Measurements from ENCODE around the gene TAS2R7. TPM values are rescaled to one million over a fixed set of nuclear protein-coding genes. Genes with fewer than 3 reads are reported as not detected.
"Not testable (repeated sequence)": the region's sequence is repeated elsewhere in the genome, so short reads cannot be mapped to it uniquely, and the experiment has no call there.

Gene TAS2R7
- total RNA-seq, 4 donors from 2014 or later, result not detected

DNA sequence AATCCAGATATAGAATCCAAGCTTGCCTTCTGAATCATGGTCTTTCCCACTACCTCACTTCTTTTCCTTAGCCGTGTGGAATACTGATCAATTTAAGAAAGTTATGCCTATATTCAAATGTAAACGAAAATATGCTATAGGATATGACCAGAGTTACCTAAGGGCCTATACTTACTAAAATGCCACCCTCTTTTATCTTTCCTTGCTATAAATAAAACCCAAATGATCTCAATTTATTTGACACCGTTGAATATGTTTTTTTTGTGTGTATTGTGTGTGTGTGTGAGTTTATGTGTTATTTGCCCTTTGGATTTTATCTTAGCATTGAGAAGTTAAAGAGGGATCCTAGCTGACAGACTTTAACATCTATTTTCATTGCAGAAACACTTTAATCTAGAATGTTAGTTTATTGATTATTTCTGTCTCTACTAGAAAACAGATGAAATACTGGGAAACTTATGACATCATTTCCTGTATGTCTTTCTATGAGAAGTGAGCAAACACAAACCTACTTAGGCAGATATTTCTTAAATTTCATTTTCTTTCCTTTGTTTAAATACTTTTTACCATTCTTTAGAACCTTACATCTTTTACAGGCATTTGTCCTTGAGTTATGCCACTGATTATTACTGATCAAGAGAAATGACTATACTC is 9.6 kb upstream of the TAS2R7 start:
- intact Hi-C loops (cut with DNase I), result no loop called here
- no peak overlapping the region for H3K4me3 ChIP-seq
- no peaks in the 10 kb centered on the region for H3K27me3 ChIP-seq
- H3K9me3 ChIP-seq, result no peaks in the 10 kb centered on the region
- TF ChIP-seq EP300 (IDR thresholded peaks at IDR 0.05), result no peak
- no peak for TF ChIP-seq POLR2AphosphoS5 (IDR thresholded peaks at IDR 0.05)
- no peak for TF ChIP-seq POLR2A (IDR thresholded peaks at IDR 0.05; ENCODE audit: low read depth)
- TF ChIP-seq, protein P1, sequence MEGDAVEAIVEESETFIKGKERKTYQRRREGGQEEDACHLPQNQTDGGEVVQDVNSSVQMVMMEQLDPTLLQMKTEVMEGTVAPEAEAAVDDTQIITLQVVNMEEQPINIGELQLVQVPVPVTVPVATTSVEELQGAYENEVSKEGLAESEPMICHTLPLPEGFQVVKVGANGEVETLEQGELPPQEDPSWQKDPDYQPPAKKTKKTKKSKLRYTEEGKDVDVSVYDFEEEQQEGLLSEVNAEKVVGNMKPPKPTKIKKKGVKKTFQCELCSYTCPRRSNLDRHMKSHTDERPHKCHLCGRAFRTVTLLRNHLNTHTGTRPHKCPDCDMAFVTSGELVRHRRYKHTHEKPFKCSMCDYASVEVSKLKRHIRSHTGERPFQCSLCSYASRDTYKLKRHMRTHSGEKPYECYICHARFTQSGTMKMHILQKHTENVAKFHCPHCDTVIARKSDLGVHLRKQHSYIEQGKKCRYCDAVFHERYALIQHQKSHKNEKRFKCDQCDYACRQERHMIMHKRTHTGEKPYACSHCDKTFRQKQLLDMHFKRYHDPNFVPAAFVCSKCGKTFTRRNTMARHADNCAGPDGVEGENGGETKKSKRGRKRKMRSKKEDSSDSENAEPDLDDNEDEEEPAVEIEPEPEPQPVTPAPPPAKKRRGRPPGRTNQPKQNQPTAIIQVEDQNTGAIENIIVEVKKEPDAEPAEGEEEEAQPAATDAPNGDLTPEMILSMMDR (IDR thresholded peaks at IDR 0.05), result no peak
- no peaks in the 10 kb centered on the region for H3K4me1 ChIP-seq
- no peak for DNase-seq (ENCODE audit: extremely low spot score)
- H3K27ac ChIP-seq (replicated peaks in 1 of 4), result no peak overlapping the region
- no peaks in the 10 kb centered on the region for H3K36me3 ChIP-seq
- WGBS, result 85% methylated on average over 3 of the region's 3 CpGs

DNA sequence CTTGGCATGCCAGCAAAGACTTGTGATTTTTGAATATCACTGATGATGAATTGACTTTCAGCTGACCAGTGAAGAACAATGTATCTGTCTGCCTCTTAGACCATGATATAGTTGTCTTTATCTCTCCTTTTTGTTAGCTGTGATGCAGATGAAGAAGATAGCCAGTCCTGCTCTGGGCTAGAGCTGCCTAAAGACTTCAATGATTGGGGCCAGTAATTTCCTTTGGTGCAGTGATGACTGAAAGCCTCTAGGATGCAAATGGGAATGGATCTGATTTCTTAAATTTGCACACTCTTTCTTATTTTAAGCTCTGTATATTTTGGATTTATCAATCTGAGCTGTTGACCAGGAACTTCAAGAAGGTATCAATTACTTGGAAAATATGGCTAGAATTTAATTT is 7.6 kb upstream of the TAS2R7 start, which contains the start of gene TAS2R9:
TAS2R9 (minus strand) TSS at position 101 of the 400 bp plus-strand sequence; CDS start at position 8, 93 bp downstream.
- Histone ChIP-seq H3K4me3 (no peak within 1 kb of the TSS), H3K9me3 (no peaks in the 10 kb centered on the region), H3K27me3 (no peaks in the 10 kb centered on the region), H3K27ac (replicated peaks in 1 of 4) (no peak within 1 kb of the TSS), H3K4me1 (no peaks in the 10 kb centered on the region), H3K36me3 (no peaks in the 10 kb centered on the region)
- no peak for DNase-seq (ENCODE audit: extremely low spot score)
- no peak for TF ChIP-seq POLR2AphosphoS5 (IDR thresholded peaks at IDR 0.05)
- intact Hi-C loops (cut with DNase I), result no loop called here

GRCh38 chr12:10807186-10807585 is 4.8 kb upstream of the TAS2R7 start, which contains the start of gene TAS2R8:
TAS2R8 (minus strand) TSS chr12:10807286; CDS start chr12:10806980, 306 bp downstream.
- WGBS, result 72% methylated on average over 1 of the region's 1 CpG
- intact Hi-C loops (cut with DNase I), result no loop called here

DNA sequence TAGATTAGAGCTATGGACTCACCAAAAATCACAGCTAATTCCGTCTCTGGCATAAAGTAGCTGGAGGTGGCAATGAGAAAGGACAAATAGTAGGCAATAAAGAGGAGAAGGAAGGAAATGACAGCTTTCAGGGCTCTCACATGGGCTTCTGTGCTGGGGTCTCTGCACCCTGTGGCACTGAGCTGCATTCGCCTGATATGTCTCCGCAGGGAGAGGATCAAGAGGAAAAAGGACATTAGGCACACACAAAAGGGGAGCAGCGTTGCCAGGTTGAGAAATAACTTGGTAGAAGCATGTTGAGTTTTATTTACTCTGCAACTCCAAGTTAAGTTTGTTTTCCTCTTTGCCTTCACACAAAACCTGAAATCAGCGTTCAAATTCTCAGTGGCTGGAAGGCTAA is 686 bp downstream of the TAS2R7 start:
- Histone ChIP-seq H3K9me3 (no peaks in the 10 kb centered on the region), H3K27ac (replicated peaks in 1 of 4) (no peak overlapping the region), H3K4me1 (no peaks in the 10 kb centered on the region), H3K27me3 (peaks cover 0 to 3% (median 0%) of the 10 kb centered on the region in 4 donors), H3K36me3 (no peaks in the 10 kb centered on the region), H3K4me3 (no peak overlapping the region)
- intact Hi-C loops (cut with DNase I), result no loop called here
- TF ChIP-seq, protein P1 (IDR thresholded peaks at IDR 0.05), result no peak
- TF ChIP-seq POLR2A (IDR thresholded peaks at IDR 0.05; ENCODE audit: low read depth) (no peak), POLR2AphosphoS5 (IDR thresholded peaks at IDR 0.05) (no peak), EP300 (IDR thresholded peaks at IDR 0.05) (no peak)
- DNase-seq (ENCODE audit: extremely low spot score), result no peak
- WGBS, result 69% methylated on average over 5 of the region's 5 CpGs

More at GRCh38 chr12:10807186-10807585, 4.8 kb upstream of the TAS2R7 start, which contains the start of gene TAS2R8:
- DNase-seq (ENCODE audit: extremely low spot score), result no peak
- no peak within 1 kb of the TSS for H3K27ac ChIP-seq (replicated peaks in 1 of 4)
- H3K4me1 ChIP-seq, result no peaks in the 10 kb centered on the region
- H3K36me3 ChIP-seq, result no peaks in the 10 kb centered on the region
- no peaks in the 10 kb centered on the region for H3K9me3 ChIP-seq
- H3K4me3 ChIP-seq, result no peak within 1 kb of the TSS
- no peak for TF ChIP-seq POLR2AphosphoS5 (IDR thresholded peaks at IDR 0.05)
- TF ChIP-seq, protein P1 (IDR thresholded peaks at IDR 0.05), result no peak
- no peak for TF ChIP-seq POLR2A (IDR thresholded peaks at IDR 0.05; ENCODE audit: low read depth)
- no peak for TF ChIP-seq EP300 (IDR thresholded peaks at IDR 0.05)
- no peaks in the 10 kb centered on the region for H3K27me3 ChIP-seq

DNA sequence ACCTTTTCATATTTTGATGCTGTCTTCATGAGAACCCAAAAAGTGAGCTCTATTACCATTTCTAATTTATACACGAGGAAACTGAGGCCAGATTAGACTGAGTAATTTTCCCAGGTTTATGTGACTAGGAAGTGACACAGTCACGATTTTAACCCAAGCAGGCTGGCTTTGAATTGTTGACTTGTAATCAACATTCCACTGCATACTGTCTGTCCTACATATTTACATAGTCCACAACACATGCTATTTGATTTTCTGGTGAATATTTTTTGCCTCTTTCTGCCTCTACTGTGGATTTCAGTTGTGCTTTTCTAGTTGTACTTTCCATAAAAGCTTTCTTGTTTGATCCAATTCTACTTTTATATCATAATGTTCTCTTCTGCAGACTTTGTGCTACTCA is 8.2 kb downstream of the TAS2R7 start:
- Histone ChIP-seq H3K36me3 (no peaks in the 10 kb centered on the region), H3K27me3 (no peaks in the 10 kb centered on the region), H3K4me3 (no peak overlapping the region), H3K4me1 (no peaks in the 10 kb centered on the region), H3K9me3 (no peaks in the 10 kb centered on the region), H3K27ac (replicated peaks in 1 of 4) (no peak overlapping the region)
- TF ChIP-seq POLR2AphosphoS5 (IDR thresholded peaks at IDR 0.05) (no peak), POLR2A (IDR thresholded peaks at IDR 0.05; ENCODE audit: low read depth) (no peak), EP300 (IDR thresholded peaks at IDR 0.05) (no peak)
- TF ChIP-seq, protein P1 (IDR thresholded peaks at IDR 0.05), result no peak
- no peak for DNase-seq (ENCODE audit: extremely low spot score)
- intact Hi-C loops (cut with DNase I), result no loop called here
- 69% methylated on average over 2 of the region's 2 CpGs for WGBS

- H3K27ac ChIP-seq (replicated peaks in 1 of 4); H3K27me3 ChIP-seq; H3K4me3 ChIP-seq; H3K36me3 ChIP-seq; intact Hi-C loops (cut with DNase I); H3K4me1 ChIP-seq; H3K9me3 ChIP-seq; DNase-seq (ENCODE audit: extremely low spot score): not testable (repeated sequence)
- 76% methylated on average over 2 of the region's 4 CpGs for WGBS
These were observed 10.7 kb downstream of the TAS2R7 start for GRCh38 chr12:10791769-10792168.

All from esophagus muscularis mucosa (tissue), 4 donors.